SK-N-SH (cell line): ENCODE measurements around the gene KRTAP5-4.

Experiments
- FOXJ3 ChIP-seq: sonication (generic); formaldehyde crosslinking; IDR thresholded peaks from 2 replicates; pipeline ENCODE4 v1.5.1; 2020; ENCODE audit warnings: mild to moderate bottlenecking, missing genetic modification reagents
- MXI1 ChIP-seq: IDR thresholded peaks from 2 replicates; pipeline ENCODE4 v1.6.1; 2012; ENCODE audit warnings: mild to moderate bottlenecking, low read depth, low read length, improper control_type of control experiment
- POLR2AphosphoS5 ChIP-seq: IDR thresholded peaks from 2 replicates; pipeline ENCODE4 v1.6.1; 2012; ENCODE audit warnings: low read depth, low read length
- SIN3A ChIP-seq: IDR thresholded peaks from 2 replicates; pipeline ENCODE4 v1.6.1; 2012; ENCODE audit warnings: low read depth, mild to moderate bottlenecking, low read length, moderate library complexity, borderline replicate concordance
- SMC3 ChIP-seq: IDR thresholded peaks from 2 replicates; pipeline ENCODE4 v1.6.1; 2012; ENCODE audit warnings: low read depth, low read length, improper control_type of control experiment
- YY1 ChIP-seq: IDR thresholded peaks from 2 replicates; pipeline ENCODE4 v1.4.0; 2012; ENCODE audit warnings: low read depth, mild to moderate bottlenecking
- TF ChIP-seq, protein P1 (sequence below): IDR thresholded peaks from 2 replicates; pipeline ENCODE4 v1.4.0; 2012; ENCODE audit warnings: low read depth
- TF ChIP-seq, protein P2 (sequence below): fragments of 200-600 bp; sonication (generic); IDR thresholded peaks from 2 replicates; pipeline ENCODE4 v1.6.1; 2017; ENCODE audit warnings: antibody characterized with exemption, mild to moderate bottlenecking, moderate library complexity
- TF ChIP-seq, protein P3 (sequence below): IDR thresholded peaks from 2 replicates; pipeline ENCODE4 v1.4.0; 2012; ENCODE audit warnings: low read depth, borderline replicate concordance

DNA sequence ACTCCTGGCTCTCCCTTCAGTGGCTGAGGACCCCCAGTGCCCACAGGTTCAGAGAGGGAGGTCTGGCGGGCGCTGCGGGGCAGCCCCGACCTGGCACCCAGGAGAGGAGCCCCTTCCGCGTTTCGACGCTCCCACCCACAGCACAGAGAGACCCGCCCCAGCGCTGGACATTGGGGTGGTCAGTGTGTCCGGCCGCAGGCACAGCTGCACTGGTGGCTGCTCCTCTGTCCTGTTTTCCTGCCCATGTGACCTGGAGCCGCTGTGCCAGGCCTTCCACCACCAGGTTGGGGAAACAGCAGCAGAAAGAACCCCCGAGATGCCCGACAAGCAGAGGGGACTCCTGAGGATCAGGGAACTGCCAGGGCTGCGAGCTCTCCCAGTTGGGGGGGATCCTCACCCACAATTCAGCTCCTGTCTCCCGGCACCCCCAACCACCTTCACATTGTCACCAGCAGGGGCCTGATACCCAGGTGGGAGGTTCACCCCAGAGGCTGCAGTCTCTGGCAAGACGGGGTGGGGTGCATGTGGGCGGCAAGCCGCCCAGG, 21.3 kb upstream of the KRTAP5-4 start:
- TF ChIP-seq, protein P1, sequence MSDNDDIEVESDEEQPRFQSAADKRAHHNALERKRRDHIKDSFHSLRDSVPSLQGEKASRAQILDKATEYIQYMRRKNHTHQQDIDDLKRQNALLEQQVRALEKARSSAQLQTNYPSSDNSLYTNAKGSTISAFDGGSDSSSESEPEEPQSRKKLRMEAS = no peak
- TF ChIP-seq, protein P2, sequence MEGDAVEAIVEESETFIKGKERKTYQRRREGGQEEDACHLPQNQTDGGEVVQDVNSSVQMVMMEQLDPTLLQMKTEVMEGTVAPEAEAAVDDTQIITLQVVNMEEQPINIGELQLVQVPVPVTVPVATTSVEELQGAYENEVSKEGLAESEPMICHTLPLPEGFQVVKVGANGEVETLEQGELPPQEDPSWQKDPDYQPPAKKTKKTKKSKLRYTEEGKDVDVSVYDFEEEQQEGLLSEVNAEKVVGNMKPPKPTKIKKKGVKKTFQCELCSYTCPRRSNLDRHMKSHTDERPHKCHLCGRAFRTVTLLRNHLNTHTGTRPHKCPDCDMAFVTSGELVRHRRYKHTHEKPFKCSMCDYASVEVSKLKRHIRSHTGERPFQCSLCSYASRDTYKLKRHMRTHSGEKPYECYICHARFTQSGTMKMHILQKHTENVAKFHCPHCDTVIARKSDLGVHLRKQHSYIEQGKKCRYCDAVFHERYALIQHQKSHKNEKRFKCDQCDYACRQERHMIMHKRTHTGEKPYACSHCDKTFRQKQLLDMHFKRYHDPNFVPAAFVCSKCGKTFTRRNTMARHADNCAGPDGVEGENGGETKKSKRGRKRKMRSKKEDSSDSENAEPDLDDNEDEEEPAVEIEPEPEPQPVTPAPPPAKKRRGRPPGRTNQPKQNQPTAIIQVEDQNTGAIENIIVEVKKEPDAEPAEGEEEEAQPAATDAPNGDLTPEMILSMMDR = no peak
- TF ChIP-seq SIN3A (no peak), POLR2AphosphoS5 (no peak), SMC3 (no peak), FOXJ3 (CRISPR knock-in tag) (no peak), YY1 (no peak), MXI1 (no peak)
- TF ChIP-seq, protein P3, sequence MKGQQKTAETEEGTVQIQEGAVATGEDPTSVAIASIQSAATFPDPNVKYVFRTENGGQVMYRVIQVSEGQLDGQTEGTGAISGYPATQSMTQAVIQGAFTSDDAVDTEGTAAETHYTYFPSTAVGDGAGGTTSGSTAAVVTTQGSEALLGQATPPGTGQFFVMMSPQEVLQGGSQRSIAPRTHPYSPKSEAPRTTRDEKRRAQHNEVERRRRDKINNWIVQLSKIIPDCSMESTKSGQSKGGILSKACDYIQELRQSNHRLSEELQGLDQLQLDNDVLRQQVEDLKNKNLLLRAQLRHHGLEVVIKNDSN = no peak
